ENCODE results near the gene SYTL4.

Gene SYTL4

GRCh38 chrX:100654261-100654660 lies 77.7 kb downstream of the SYTL4 start:
- peak in 1 of 2 experiments; percentile 42 for DNase-seq (ENCODE audit: low read depth in 1 of 2, low spot score in 1 of 2)
- in situ Hi-C loops (cut with HindIII; ENCODE audit: low pct_unique_long_range_greater_than_20kb, low sequenced_read_pairs) = no loop called here
- no peak for TF ChIP-seq JUND (IDR thresholded peaks at IDR 0.05; ENCODE audit: low read depth)

- TF ChIP-seq JUND (IDR thresholded peaks at IDR 0.05; ENCODE audit: low read depth) = no peak
- no peak for DNase-seq (ENCODE audit: low read depth in 1 of 2, low spot score in 1 of 2)
- in situ Hi-C loops (cut with HindIII; ENCODE audit: low pct_unique_long_range_greater_than_20kb, low sequenced_read_pairs) = no loop called here
Observed at GRCh38 chrX:100652266-100652665, 79.7 kb downstream of the SYTL4 start.

GRCh38 chrX:100650841-100651240 lies 81.1 kb downstream of the SYTL4 start:
- in situ Hi-C loops (cut with HindIII; ENCODE audit: low pct_unique_long_range_greater_than_20kb, low sequenced_read_pairs) = no loop called here
- no peak for DNase-seq (ENCODE audit: low read depth in 1 of 2, low spot score in 1 of 2)
- no peak for TF ChIP-seq JUND (IDR thresholded peaks at IDR 0.05; ENCODE audit: low read depth)

GRCh38 chrX:100649550-100650356 lies 82.2 kb downstream of the SYTL4 start:
- peak in 1 of 2 experiments; percentile 79 for DNase-seq (ENCODE audit: low read depth in 1 of 2, low spot score in 1 of 2)
- in situ Hi-C loops (cut with HindIII; ENCODE audit: low pct_unique_long_range_greater_than_20kb, low sequenced_read_pairs) = no loop called here
- no peak for TF ChIP-seq JUND (IDR thresholded peaks at IDR 0.05; ENCODE audit: low read depth)

GRCh38 chrX:100648458-100649417 lies 83.2 kb downstream of the SYTL4 start:
- TF ChIP-seq JUND (IDR thresholded peaks at IDR 0.05; ENCODE audit: low read depth) = no peak
- in situ Hi-C loops (cut with HindIII; ENCODE audit: low pct_unique_long_range_greater_than_20kb, low sequenced_read_pairs) = no loop called here
- DNase-seq (ENCODE audit: low read depth in 1 of 2, low spot score in 1 of 2) = peak in 1 of 2 experiments; percentile 17

GRCh38 chrX:100647739-100648138 lies 84.2 kb downstream of the SYTL4 start:
- in situ Hi-C loops (cut with HindIII; ENCODE audit: low pct_unique_long_range_greater_than_20kb, low sequenced_read_pairs) = no loop called here
- TF ChIP-seq JUND (IDR thresholded peaks at IDR 0.05; ENCODE audit: low read depth) = no peak

GRCh38 chrX:100647095-100647494 lies 84.8 kb downstream of the SYTL4 start:
- TF ChIP-seq JUND (IDR thresholded peaks at IDR 0.05; ENCODE audit: low read depth) = no peak
- in situ Hi-C loops (cut with HindIII; ENCODE audit: low pct_unique_long_range_greater_than_20kb, low sequenced_read_pairs) = no loop called here
- no peak for DNase-seq (ENCODE audit: low read depth in 1 of 2, low spot score in 1 of 2)

More at GRCh38 chrX:100647739-100648138, 84.2 kb downstream of the SYTL4 start:
- no peak for DNase-seq (ENCODE audit: low read depth in 1 of 2, low spot score in 1 of 2)

GRCh38 chrX:100645106-100645505 lies 86.8 kb downstream of the SYTL4 start:
- no peak for TF ChIP-seq JUND (IDR thresholded peaks at IDR 0.05; ENCODE audit: low read depth)
- DNase-seq (ENCODE audit: low read depth in 1 of 2, low spot score in 1 of 2) = no peak
- in situ Hi-C loops (cut with HindIII; ENCODE audit: low pct_unique_long_range_greater_than_20kb, low sequenced_read_pairs) = no loop called here

- in situ Hi-C loops (cut with HindIII; ENCODE audit: low pct_unique_long_range_greater_than_20kb, low sequenced_read_pairs) = no loop called here
- DNase-seq (ENCODE audit: low read depth in 1 of 2, low spot score in 1 of 2) = no peak
- no peak for TF ChIP-seq JUND (IDR thresholded peaks at IDR 0.05; ENCODE audit: low read depth)
Observed at GRCh38 chrX:100643956-100644860, 87.7 kb downstream of the SYTL4 start, which contains the start of gene SRPX2. Gene SRPX2, plus strand, starts transcription at chrX:100644199. Its CDS starts 2,124 bp downstream, at chrX:100646323.

- no peak for DNase-seq (ENCODE audit: low read depth in 1 of 2, low spot score in 1 of 2)
- in situ Hi-C loops (cut with HindIII; ENCODE audit: low pct_unique_long_range_greater_than_20kb, low sequenced_read_pairs) = no loop called here
- no peak for TF ChIP-seq JUND (IDR thresholded peaks at IDR 0.05; ENCODE audit: low read depth)
Observed at GRCh38 chrX:100643212-100643611, 88.7 kb downstream of the SYTL4 start.

- in situ Hi-C loops (cut with HindIII; ENCODE audit: low pct_unique_long_range_greater_than_20kb, low sequenced_read_pairs) = no loop called here
Observed at GRCh38 chrX:100642290-100642689, 89.6 kb downstream of the SYTL4 start.

More at GRCh38 chrX:100642290-100642689, 89.6 kb downstream of the SYTL4 start:
- TF ChIP-seq JUND (IDR thresholded peaks at IDR 0.05; ENCODE audit: low read depth) = no peak
- no peak for DNase-seq (ENCODE audit: low read depth in 1 of 2, low spot score in 1 of 2)
